Amygdala (tissue), 56 donors: ENCODE results near the gene ERLEC1.

Source experiments
- DNase-seq, 56 donors: peaks; one replicate each; lab custom pipeline; 2025; lab: John Stamatoyannopoulos, UW

The ERLEC1 gene

DNA sequence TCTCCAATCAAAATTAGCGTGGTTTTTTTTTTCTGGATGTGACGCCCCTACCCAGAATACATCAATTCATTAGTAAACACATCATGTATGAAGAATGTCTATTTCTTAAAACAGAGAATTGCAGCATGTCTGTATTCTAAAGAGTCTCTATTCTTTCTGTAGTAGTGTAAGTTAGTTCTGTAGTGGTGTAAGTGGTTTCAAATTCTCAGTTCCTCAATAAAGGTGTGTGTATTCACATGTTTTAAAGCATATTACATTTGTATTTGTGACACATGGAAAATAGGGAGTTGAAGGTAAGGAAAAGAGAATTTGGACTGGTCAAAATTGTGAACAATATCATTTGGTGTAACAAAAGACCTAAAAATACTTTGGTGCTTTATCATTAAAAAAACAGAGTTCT is 80.9 kb downstream of the ERLEC1 start:
- DNase-seq, result no peak
